Transverse colon (tissue), 4 donors: ENCODE results near the gene PXT1. TPM values are rescaled to one million over a fixed set of nuclear protein-coding genes. Genes with fewer than 3 reads are reported as not detected.
A peak's percentile ranks its signal among the peaks of the same experiment; 100 is the strongest.

ENCODE experiments used
- DNase-seq: peaks from one replicate; pipeline ENCODE4 v3.0.0-alpha.2; 2019
- H3K27ac ChIP-seq, 4 donors: fragments of 200-600 bp; sonication (generic); 2 replicates each; pipeline ENCODE4 v1.5.1; 2016 to 2018; ENCODE audit warnings: inconsistent platforms in 4 of 4
- H3K27me3 ChIP-seq: fragments of 200-600 bp; sonication (generic); 2 replicates; pipeline ENCODE4 v1.5.1; 2017; ENCODE audit warnings: inconsistent platforms
- H3K36me3 ChIP-seq, 4 donors: fragments of 200-600 bp; sonication (generic); 2 replicates each; pipeline ENCODE4 v1.5.1; 2017 to 2019; ENCODE audit warnings: inconsistent platforms in 4 of 4
- H3K4me1 ChIP-seq, 4 donors: fragments of 200-600 bp; sonication (generic); 2 replicates each; pipeline ENCODE4 v1.5.1; 2017 to 2020; ENCODE audit warnings: inconsistent platforms in 4 of 4
- H3K4me3 ChIP-seq, 4 donors: fragments of 200-600 bp; sonication (generic); 1 replicate in 1 of 4; 2 replicates in 3 of 4; pipeline versions ENCODE4 v1.5.1 to v1.6.1; 2017 to 2019; ENCODE audit warnings: inconsistent platforms in 4 of 4
- H3K9me3 ChIP-seq, 2 donors: fragments of 200-600 bp; sonication (generic); 2 replicates each; pipeline ENCODE4 v1.5.1; 2017 to 2019; ENCODE audit warnings: inconsistent platforms in 2 of 2
- EP300 ChIP-seq: sonication (generic); formaldehyde crosslinking; IDR thresholded peaks from one replicate; pipeline ENCODE4 v1.6.1; 2017; ENCODE audit warnings: antibody characterized with exemption, low read depth
- POLR2A ChIP-seq: fragments of 450-650 bp; IDR thresholded peaks from one replicate; pipeline ENCODE4 v1.6.1; 2016; ENCODE audit warnings: antibody characterized with exemption, mild to moderate bottlenecking, moderate library complexity
- POLR2AphosphoS5 ChIP-seq, 3 donors: sonication (generic); formaldehyde crosslinking; IDR thresholded peaks; one replicate each; pipeline ENCODE4 v1.6.1; 2016; ENCODE audit warnings: antibody characterized with exemption in 3 of 3
- WGBS, 2 donors: methylation state at CpG; one replicate each; pipeline ENCODE4 v1.1.5; 2018; ENCODE audit warnings: low coverage in 1 of 2; 5-methylcytosine and 5-hydroxymethylcytosine counted together
- in situ Hi-C, 4 donors: fragments of 200-750 bp; cut with MboI; loops; one replicate each; pipeline versions ENCODE4 v1.15.0 to v1.15.1; 2017; ENCODE audit warnings: low sequenced_read_pairs in 3 of 4, low pct_ligation_motif_present in 1 of 4, low pct_unique_long_range_greater_than_20kb in 1 of 4
- intact Hi-C: fragments of 100-400 bp; cut with DNase I; formaldehyde crosslinking; loops from one replicate; pipeline ENCODE4 v1.15.1; 2023; ENCODE audit warnings: low total_unique reads
- total RNA-seq, 4 donors: library from RNA; depleted of rRNA; stranded (reverse); fragments of >200 nt; gene quantifications; one replicate each; pipeline ENCODE4 v1.1.0, GENCODE V29; 2016
- TF ChIP-seq, protein P1 (sequence below), 5 experiments: fragments of 200-600 bp in 3 of 5; fragments of 450-650 bp in 2 of 5; sonication (generic) in 3 of 5; IDR thresholded peaks; 1 replicate in 2 of 5; 2 replicates in 3 of 5; pipeline ENCODE4 v1.5.1; 2016 to 2017; ENCODE audit warnings: antibody characterized with exemption in 5 of 5, inconsistent platforms in 3 of 5, mild to moderate bottlenecking in 2 of 5, moderate library complexity in 1 of 5

Gene PXT1
- total RNA-seq, 4 donors from 2014 or later, result 0.14 TPM; not detected in 3

DNA sequence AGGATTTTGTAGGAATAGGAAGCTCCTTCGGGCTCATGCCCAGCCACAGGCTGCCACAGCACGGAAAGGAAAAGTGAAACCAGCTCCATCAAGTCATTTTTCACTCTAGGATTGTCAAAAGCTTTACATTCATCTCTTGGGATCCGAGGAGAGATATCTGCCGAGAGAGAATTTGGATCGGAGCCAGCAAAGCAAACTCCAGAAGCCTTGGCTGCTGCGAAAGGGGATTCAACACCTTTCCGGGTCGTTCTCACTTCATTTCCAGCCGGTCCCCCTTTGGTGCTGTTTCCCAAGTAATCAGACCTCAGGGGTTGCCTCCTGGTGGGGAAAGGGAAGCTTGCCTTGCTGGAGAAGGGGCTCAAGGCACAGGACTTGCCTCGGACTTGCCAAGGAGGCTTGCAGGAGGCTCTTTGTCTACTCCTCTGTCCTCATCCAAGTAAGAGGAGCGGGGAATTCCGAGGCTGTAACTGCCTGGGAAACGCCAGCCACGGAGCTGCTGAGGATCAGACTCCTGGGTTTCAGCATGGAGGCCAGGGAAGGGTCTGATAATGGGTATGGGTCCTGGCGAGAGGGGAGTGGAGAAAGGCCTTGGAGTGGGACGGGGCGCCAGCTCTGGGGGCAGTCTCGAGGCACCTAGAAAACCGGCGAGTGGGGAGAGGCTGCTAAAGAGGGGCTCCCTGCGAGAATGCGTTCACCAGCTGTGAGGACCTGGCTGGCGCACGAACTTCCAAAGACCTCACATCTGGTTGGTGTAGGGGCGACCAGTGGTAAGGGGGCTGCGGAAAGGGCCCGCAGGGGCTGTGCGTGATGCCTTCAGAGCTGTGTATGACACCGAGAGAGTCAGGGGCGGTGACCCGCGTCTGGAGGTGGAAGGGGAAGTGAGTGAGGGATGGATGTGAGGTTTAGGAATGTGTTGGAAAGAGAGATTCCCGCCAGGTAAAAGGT, 55.9 kb downstream of the PXT1 start:
- H3K9me3 ChIP-seq, result no peaks in the 10 kb centered on the region
- peak overlapping the region; percentile 40 to 81 (median 59) for H3K27ac ChIP-seq
- DNase-seq, result peak; percentile 47
- no peak for TF ChIP-seq EP300
- TF ChIP-seq POLR2AphosphoS5 (IDR thresholded peaks at IDR 0.05), result peak in 1 of 3 donors; percentile 34
- TF ChIP-seq, protein P1, sequence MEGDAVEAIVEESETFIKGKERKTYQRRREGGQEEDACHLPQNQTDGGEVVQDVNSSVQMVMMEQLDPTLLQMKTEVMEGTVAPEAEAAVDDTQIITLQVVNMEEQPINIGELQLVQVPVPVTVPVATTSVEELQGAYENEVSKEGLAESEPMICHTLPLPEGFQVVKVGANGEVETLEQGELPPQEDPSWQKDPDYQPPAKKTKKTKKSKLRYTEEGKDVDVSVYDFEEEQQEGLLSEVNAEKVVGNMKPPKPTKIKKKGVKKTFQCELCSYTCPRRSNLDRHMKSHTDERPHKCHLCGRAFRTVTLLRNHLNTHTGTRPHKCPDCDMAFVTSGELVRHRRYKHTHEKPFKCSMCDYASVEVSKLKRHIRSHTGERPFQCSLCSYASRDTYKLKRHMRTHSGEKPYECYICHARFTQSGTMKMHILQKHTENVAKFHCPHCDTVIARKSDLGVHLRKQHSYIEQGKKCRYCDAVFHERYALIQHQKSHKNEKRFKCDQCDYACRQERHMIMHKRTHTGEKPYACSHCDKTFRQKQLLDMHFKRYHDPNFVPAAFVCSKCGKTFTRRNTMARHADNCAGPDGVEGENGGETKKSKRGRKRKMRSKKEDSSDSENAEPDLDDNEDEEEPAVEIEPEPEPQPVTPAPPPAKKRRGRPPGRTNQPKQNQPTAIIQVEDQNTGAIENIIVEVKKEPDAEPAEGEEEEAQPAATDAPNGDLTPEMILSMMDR (IDR thresholded peaks at IDR 0.05), result peak in 2 of 5 experiments; percentile 5 to 9
- no peak for TF ChIP-seq POLR2A
- in situ Hi-C loops (no loop called here), intact Hi-C loops (no loop called here)
- H3K4me3 ChIP-seq, result peak overlapping the region; percentile 55 to 81 (median 70)
- H3K36me3 ChIP-seq, result no peaks in the 10 kb centered on the region
- no peaks in the 10 kb centered on the region for H3K27me3 ChIP-seq
- H3K4me1 ChIP-seq, result peaks cover 0 to 15% (median 11%) of the 10 kb centered on the region in 4 donors
- 0 to 4% methylated on average over 10 to 33 of the region's 33 CpGs for WGBS, 2 donors

DNA sequence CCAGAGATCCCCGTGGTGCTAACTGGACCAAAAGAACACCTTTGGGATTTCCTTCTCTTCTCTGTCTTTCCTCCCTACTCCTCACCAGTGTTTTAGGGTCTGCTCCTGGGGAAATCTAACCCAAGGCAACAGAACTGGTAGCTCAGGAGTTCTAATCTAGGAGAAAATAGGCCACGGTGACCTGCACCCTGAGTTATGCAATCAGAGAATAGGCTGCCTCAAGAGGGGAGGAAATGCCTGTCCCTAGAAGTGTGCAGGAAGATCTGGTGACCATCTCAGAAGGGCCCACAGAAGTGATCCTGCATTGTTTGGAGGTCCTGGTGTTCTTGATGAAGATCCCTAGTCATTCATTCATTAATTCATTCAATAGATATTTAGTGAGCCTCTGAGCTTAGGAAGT, 58.6 kb downstream of the PXT1 start:
- no peak overlapping the region for H3K4me3 ChIP-seq
- 63 to 92% methylated on average over 2 of the region's 2 CpGs for WGBS, 2 donors
- intact Hi-C loops, result no loop called here
- no peaks in the 10 kb centered on the region for H3K36me3 ChIP-seq
- in situ Hi-C loops, result no loop called here
- TF ChIP-seq POLR2A (no peak), EP300 (no peak), POLR2AphosphoS5 (IDR thresholded peaks at IDR 0.05) (no peak)
- TF ChIP-seq, protein P1 (IDR thresholded peaks at IDR 0.05), result no peak
- H3K27me3 ChIP-seq, result no peaks in the 10 kb centered on the region
- no peaks in the 10 kb centered on the region for H3K9me3 ChIP-seq
- DNase-seq, result no peak
- H3K4me1 ChIP-seq, result peaks cover 0 to 15% (median 11%) of the 10 kb centered on the region in 4 donors
- no peak overlapping the region for H3K27ac ChIP-seq

DNA sequence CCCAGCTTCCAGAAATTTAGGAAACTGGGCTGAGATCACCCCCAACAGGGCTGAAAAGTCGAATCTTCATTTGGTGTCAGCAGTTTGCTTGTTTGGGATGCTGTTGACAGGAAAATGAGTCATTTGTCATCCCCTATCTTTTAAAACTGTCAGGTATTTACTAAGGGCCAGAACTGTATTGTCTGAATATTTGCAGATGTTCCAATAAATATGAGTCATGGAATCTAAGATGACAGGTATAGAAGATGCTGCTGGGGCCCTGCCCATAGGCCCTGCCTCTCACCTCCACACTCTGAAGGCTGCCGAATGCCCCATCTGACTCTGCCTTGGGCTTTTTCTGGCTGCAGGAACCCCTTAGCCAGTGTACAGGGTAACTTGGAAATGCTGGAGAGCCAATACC, 59.0 kb downstream of the PXT1 start:
- in situ Hi-C loops, result no loop called here
- DNase-seq, result no peak
- TF ChIP-seq, protein P1 (IDR thresholded peaks at IDR 0.05), result no peak
- TF ChIP-seq EP300, result no peak
- no peak for TF ChIP-seq POLR2AphosphoS5 (IDR thresholded peaks at IDR 0.05)
- TF ChIP-seq POLR2A, result no peak
- no peaks in the 10 kb centered on the region for H3K36me3 ChIP-seq
- 77% methylated on average over 2 of the region's 2 CpGs; no CpG with 5 or more reads in 1 of the 2 donors for WGBS, 2 donors
- H3K4me1 ChIP-seq, result peaks cover 0 to 15% (median 11%) of the 10 kb centered on the region in 4 donors
- no peak overlapping the region for H3K27ac ChIP-seq
- no peaks in the 10 kb centered on the region for H3K27me3 ChIP-seq
- no peak overlapping the region for H3K4me3 ChIP-seq
- intact Hi-C loops, result no loop called here
- H3K9me3 ChIP-seq, result no peaks in the 10 kb centered on the region

DNA sequence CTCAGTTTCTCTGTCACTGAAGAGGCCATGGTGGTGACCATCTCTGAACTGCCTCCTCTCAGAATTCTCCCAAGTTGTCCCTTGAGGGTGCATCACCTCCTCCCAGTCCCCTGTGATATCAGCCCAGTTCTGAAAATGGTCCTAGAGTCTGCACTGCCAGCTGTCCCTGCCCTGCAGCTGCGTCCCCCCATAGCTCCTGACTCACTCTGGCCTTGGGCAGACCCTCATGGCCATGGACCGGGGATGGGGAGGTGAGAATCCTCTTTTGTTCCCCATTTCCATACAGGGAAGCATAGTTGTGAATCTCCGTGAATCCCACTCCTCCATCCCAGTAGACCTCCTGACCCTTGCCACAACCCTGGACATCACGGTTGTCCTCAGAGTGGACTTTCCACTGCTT, 59.7 kb downstream of the PXT1 start:
- no peaks in the 10 kb centered on the region for H3K36me3 ChIP-seq
- in situ Hi-C loops (no loop called here), intact Hi-C loops (no loop called here)
- DNase-seq, result no peak
- no peak overlapping the region for H3K27ac ChIP-seq
- TF ChIP-seq, protein P1 (IDR thresholded peaks at IDR 0.05), result no peak
- TF ChIP-seq POLR2AphosphoS5 (IDR thresholded peaks at IDR 0.05) (no peak), POLR2A (no peak), EP300 (no peak)
- 58% methylated on average over 4 of the region's 4 CpGs; no CpG with 5 or more reads in 1 of the 2 donors for WGBS, 2 donors
- H3K27me3 ChIP-seq, result no peaks in the 10 kb centered on the region
- no peak overlapping the region for H3K4me3 ChIP-seq
- H3K4me1 ChIP-seq, result peaks cover 0 to 15% (median 9%) of the 10 kb centered on the region in 4 donors
- no peaks in the 10 kb centered on the region for H3K9me3 ChIP-seq
